GM12874 (cell line): ENCODE measurements around the gene KRT13.

Source experiments
- CTCF ChIP-seq: IDR thresholded peaks from 2 replicates; pipeline ENCODE4 v1.5.1; 2011; ENCODE audit warnings: low read depth, mild to moderate bottlenecking, control low read depth, low read length, moderate library complexity; ENCODE audit not compliant: insufficient read depth

The KRT13 gene

GRCh38 chr17:41484920-41485904 is 20.2 kb downstream of the KRT13 start:
- TF ChIP-seq CTCF, result no peak

DNA sequence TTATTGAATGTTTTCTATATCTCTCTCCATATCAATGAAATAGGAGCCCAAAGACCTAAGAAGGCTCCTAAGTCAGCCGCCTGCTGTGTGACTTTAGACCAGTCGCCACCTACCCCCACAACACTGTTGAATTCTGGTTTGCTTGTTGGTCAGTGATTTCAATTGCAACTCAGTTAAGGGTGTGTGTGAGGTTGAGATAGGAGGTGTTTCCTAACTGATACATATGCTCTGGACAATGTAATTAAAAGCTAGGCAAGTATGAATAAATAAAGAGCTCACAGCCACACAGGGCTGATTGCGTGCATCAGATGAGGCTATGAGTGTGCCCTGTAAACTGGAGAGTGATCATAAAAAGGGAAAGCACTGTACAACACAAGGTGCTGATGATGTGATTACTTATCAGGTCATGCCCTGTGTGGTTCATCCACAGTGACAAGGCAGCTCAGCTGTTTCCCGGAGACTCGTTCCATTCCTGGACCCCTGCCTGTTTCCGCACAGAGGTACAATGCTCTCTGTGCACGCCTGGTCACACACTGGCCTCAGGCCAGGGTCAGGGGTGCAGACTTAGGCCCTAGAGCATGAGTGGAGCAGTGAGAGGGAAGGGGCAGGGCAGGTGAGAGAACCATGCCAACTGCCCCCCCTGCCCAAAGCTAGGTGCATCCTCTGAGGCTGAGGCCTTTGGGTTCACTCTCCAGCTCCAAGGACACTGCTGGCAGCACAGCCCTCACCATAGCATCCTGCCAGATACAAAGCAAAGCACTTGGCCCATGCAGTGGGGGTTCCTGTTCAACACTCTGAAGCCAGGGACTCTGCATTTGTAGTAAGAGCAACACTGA is 21.2 kb downstream of the KRT13 start:
- no peak for TF ChIP-seq CTCF

GRCh38 chr17:41483531-41483930 is 21.9 kb downstream of the KRT13 start:
- no peak for TF ChIP-seq CTCF

- TF ChIP-seq CTCF, result no peak
Measured at GRCh38 chr17:41481036-41481435, 24.4 kb downstream of the KRT13 start, which contains the start of gene KRT35. TSS of gene KRT35 (minus strand) at chr17:41481151. CDS start at chr17:41481097, 54 bp downstream.

- TF ChIP-seq CTCF, result no peak
Measured at GRCh38 chr17:41480581-41480980, 24.8 kb downstream of the KRT13 start.

DNA sequence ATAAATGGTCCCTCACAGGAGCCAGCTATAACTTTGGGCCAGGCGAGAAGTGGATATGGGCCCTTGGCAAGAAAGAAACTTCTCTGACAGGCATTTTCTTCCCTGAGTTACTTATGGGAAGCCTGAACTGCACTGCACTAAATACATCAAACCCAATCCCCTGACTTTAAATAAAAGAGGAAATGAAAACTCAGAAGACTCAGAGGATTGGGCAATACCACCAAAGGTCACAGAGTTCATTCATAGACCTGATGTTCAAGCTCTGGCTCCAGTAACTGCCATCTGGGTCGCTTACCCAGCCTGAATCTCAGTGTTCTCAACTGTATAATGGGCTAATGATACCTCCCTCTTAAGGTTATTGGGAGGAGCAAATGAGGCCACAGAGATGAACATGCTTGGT is 25.3 kb downstream of the KRT13 start:
- no peak for TF ChIP-seq CTCF

DNA sequence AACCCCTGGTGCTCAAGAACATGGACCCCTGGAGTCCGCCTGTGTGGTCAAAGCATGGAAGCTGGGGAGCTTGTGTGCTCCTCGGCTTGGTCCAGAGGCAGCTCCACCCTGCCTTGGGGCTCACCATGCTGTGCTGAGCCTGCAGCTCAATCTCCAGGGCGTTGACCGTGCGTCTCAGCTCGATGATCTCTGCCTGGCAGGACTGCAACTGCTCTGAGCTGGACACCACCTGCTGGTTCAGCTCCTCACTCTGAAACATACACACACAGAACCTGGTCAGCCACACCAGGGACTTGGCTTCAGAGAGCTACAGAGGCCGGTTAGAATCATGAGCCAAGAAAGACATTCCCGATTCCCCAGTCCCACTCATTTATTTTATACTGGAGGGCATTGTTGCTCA is 27.2 kb downstream of the KRT13 start:
- TF ChIP-seq CTCF, result no peak
